HepG2 (cell line): ENCODE data around the gene HP1BP3. TPM values are rescaled to one million over a fixed set of nuclear protein-coding genes. Genes with fewer than 3 reads are reported as not detected.

ENCODE experiments used
- ASH2L ChIP-seq: fragments of 300-600, 200-600 bp; sonication (generic); IDR thresholded peaks from 2 replicates; pipeline ENCODE4 v1.7.0; 2017; ENCODE audit warnings: low read depth, mild to moderate bottlenecking, moderate library complexity, mixed read lengths, low read length; ENCODE audit not compliant: insufficient read length
- ATF5 ChIP-seq: sonication (generic); formaldehyde crosslinking; IDR thresholded peaks from 2 replicates; pipeline ENCODE4 v1.4.0; 2020; ENCODE audit warnings: mild to moderate bottlenecking, low read depth, missing genetic modification reagents
- ETV6 ChIP-seq: sonication (generic); formaldehyde crosslinking; conservative IDR thresholded peaks from 2 replicates; pipeline ENCODE4 v1.4.0; 2020; ENCODE audit warnings: missing genetic modification reagents
- HDAC2 ChIP-seq: sonication (generic); formaldehyde crosslinking; IDR thresholded peaks from 2 replicates; pipeline ENCODE4 v1.4.0; 2020; ENCODE audit warnings: missing genetic modification reagents
- IRF2 ChIP-seq: IDR thresholded peaks from 2 replicates; pipeline ENCODE4 v1.6.1; 2018; ENCODE audit warnings: missing genetic modification reagents, missing compliant biosample characterization
- KLF11 ChIP-seq: IDR thresholded peaks from 2 replicates; pipeline ENCODE4 v1.6.1; 2016; ENCODE audit warnings: missing compliant biosample characterization
- MYPOP ChIP-seq: sonication (generic); formaldehyde crosslinking; IDR thresholded peaks from 2 replicates; pipeline ENCODE4 v1.8.1; 2023; ENCODE audit warnings: mild to moderate bottlenecking, moderate library complexity, missing genetic modification reagents
- RFX1 ChIP-seq: fragments of 450-650 bp; IDR thresholded peaks from 2 replicates; pipeline ENCODE4 v1.6.1; 2017
- RNF2 ChIP-seq: fragments of 450-650 bp; conservative IDR thresholded peaks from 2 replicates; pipeline ENCODE4 v1.6.1; 2016; ENCODE audit warnings: low read depth
- SALL2 ChIP-seq: sonication (generic); formaldehyde crosslinking; IDR thresholded peaks from 2 replicates; pipeline ENCODE4 v1.8.1; 2023; ENCODE audit warnings: mild to moderate bottlenecking, missing genetic modification reagents, inconsistent platforms
- SKIL ChIP-seq: sonication (generic); formaldehyde crosslinking; IDR thresholded peaks from 2 replicates; pipeline ENCODE4 v1.8.0; 2022; ENCODE audit warnings: missing genetic modification reagents, mild to moderate bottlenecking, moderate library complexity, borderline replicate concordance
- STAT6 ChIP-seq: sonication (generic); formaldehyde crosslinking; IDR thresholded peaks from 2 replicates; pipeline ENCODE4 v1.4.0; 2020; ENCODE audit warnings: missing genetic modification reagents, mild to moderate bottlenecking, borderline replicate concordance
- TFDP1 ChIP-seq: IDR thresholded peaks from 2 replicates; pipeline ENCODE4 v1.6.1; 2016; ENCODE audit warnings: missing compliant biosample characterization, missing genetic modification reagents, borderline replicate concordance
- ZNF224 ChIP-seq: sonication (generic); formaldehyde crosslinking; IDR thresholded peaks from 2 replicates; pipeline ENCODE4 v1.5.0; 2020; ENCODE audit warnings: mild to moderate bottlenecking, missing genetic modification reagents
- ZNF263 ChIP-seq: sonication (generic); formaldehyde crosslinking; IDR thresholded peaks from 2 replicates; pipeline ENCODE4 v1.4.0; 2020; ENCODE audit warnings: missing genetic modification reagents
- ZNF362 ChIP-seq: sonication (generic); formaldehyde crosslinking; IDR thresholded peaks from 2 replicates; pipeline ENCODE4 v1.4.0; 2020; ENCODE audit warnings: missing genetic modification reagents, mild to moderate bottlenecking, borderline replicate concordance
- ZNF557 ChIP-seq: sonication (generic); formaldehyde crosslinking; IDR thresholded peaks from 2 replicates; pipeline ENCODE4 v1.4.0; 2020; ENCODE audit warnings: missing genetic modification reagents
- ZNF660 ChIP-seq: sonication (generic); formaldehyde crosslinking; IDR thresholded peaks from 2 replicates; pipeline ENCODE4 v1.5.1; 2020; ENCODE audit warnings: mild to moderate bottlenecking, low read depth, missing genetic modification reagents, borderline replicate concordance
- ZNF850 ChIP-seq: sonication (generic); formaldehyde crosslinking; conservative IDR thresholded peaks from 2 replicates; pipeline ENCODE4 v1.9.0; 2021; ENCODE audit warnings: mild to moderate bottlenecking, missing genetic modification reagents
- ZSCAN31 ChIP-seq: sonication (generic); formaldehyde crosslinking; IDR thresholded peaks from 2 replicates; pipeline ENCODE4 v1.5.0; 2020; ENCODE audit warnings: low read depth, mild to moderate bottlenecking, missing genetic modification reagents
- ZSCAN9 ChIP-seq: IDR thresholded peaks from 2 replicates; pipeline ENCODE4 v1.6.1; 2016; ENCODE audit warnings: borderline replicate concordance
- polyA plus RNA-seq, 8 experiments: library from polyadenylated mRNA; depleted of rRNA in 3 of 8; stranded (reverse) in 7 of 8; unstranded in 1 of 8; fragments of >200 nt; fragmentation: Illumina TruSeq in 4 of 8; extraction: Trizol in 4 of 8; gene quantifications; 2 replicates each; pipeline versions ENCODE4 v1.2.1 to v1.2.3, GENCODE V29; 2011 to 2016; ENCODE audit warnings: low read depth in 4 of 8, missing spikeins in 1 of 8, mixed read lengths in 1 of 8; ENCODE audit not compliant: insufficient read depth in 1 of 8
- total RNA-seq, 5 experiments: library from RNA; depleted of rRNA; stranded (reverse); fragments of >200 nt; fragmentation: Illumina TruSeq; extraction: Trizol; gene quantifications; 2 replicates each; pipeline ENCODE4 v1.2.3, GENCODE V29; 2016; ENCODE audit warnings: low read depth in 1 of 5

HP1BP3 gene
- total and polyA plus RNA-seq, 2 of the 13 experiments (the other 11 are each of a cell fraction or from before 2014, with no cell fraction given): 98.5 to 137 TPM

- TF ChIP-seq MYPOP (CRISPR knock-in tag) (no peak), ASH2L (no peak), ZNF557 (CRISPR knock-in tag) (no peak), ZNF263 (CRISPR knock-in tag) (0 out of 2 replicates have a peak, but pooled peaks have one; percentile 15), SALL2 (no peak), ZNF362 (CRISPR knock-in tag) (no peak), TFDP1 (CRISPR knock-in tag) (0 out of 2 replicates have a peak, but pooled peaks have one; percentile 21), ATF5 (no peak), STAT6 (CRISPR knock-in tag) (no peak), RFX1 (peak; percentile 62), RNF2 (no peak), ZSCAN31 (no peak), KLF11 (CRISPR knock-in tag) (no peak), ZNF660 (CRISPR knock-in tag) (no peak), ZNF850 (CRISPR knock-in tag) (no peak), SKIL (CRISPR knock-in tag) (no peak), IRF2 (CRISPR knock-in tag) (no peak), ZNF224 (CRISPR knock-in tag) (no peak), ZSCAN9 (no peak), ETV6 (CRISPR knock-in tag) (no peak), HDAC2 (CRISPR knock-in tag) (no peak)
Measured at GRCh38 chr1:20717452-20718342, 69.4 kb downstream of the HP1BP3 start, which contains the start of gene KIF17 (continued).
